ENCODE results near the gene SLC12A5. TPM values are rescaled to one million over a fixed set of nuclear protein-coding genes. Genes with fewer than 3 reads are reported as not detected.

SLC12A5 gene
- total and polyA plus RNA-seq, 9 of the 15 experiments (the other 6 are each of a cell fraction or from before 2014, with no cell fraction given): 0.36 to 7.5 (median 2.1) TPM

DNA sequence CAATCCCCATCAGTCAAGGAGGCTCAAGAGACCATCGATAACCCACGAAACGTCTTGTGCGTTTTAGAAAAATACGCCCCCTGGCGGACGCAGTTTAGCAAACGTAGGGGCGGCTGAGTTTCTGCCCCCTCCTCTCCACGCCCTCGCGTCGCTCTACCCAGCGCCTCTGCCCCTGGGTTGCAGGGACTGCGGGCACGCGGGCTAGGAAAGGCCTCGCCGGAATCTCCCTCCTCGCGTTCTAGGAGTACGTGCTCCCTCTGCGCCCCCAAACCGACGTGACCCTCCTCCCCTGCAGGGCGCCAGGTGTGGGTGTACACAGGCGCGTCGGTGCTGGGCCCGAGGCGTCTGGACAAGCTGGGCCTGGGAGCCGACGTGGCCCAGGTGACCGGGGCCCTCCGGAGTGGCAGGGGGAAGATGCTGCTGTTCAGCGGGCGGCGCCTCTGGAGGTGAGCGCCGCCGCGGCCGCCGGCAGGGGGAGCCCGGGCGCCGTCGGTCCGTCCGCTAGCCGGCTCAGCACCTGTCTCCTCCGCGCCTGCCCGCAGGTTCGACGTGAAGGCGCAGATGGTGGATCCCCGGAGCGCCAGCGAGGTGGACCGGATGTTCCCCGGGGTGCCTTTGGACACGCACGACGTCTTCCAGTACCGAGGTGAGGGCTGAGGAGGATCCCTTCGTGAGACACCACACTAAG is 15.0 kb upstream of the SLC12A5 start (continued):
- TF ChIP-seq, protein P1, sequence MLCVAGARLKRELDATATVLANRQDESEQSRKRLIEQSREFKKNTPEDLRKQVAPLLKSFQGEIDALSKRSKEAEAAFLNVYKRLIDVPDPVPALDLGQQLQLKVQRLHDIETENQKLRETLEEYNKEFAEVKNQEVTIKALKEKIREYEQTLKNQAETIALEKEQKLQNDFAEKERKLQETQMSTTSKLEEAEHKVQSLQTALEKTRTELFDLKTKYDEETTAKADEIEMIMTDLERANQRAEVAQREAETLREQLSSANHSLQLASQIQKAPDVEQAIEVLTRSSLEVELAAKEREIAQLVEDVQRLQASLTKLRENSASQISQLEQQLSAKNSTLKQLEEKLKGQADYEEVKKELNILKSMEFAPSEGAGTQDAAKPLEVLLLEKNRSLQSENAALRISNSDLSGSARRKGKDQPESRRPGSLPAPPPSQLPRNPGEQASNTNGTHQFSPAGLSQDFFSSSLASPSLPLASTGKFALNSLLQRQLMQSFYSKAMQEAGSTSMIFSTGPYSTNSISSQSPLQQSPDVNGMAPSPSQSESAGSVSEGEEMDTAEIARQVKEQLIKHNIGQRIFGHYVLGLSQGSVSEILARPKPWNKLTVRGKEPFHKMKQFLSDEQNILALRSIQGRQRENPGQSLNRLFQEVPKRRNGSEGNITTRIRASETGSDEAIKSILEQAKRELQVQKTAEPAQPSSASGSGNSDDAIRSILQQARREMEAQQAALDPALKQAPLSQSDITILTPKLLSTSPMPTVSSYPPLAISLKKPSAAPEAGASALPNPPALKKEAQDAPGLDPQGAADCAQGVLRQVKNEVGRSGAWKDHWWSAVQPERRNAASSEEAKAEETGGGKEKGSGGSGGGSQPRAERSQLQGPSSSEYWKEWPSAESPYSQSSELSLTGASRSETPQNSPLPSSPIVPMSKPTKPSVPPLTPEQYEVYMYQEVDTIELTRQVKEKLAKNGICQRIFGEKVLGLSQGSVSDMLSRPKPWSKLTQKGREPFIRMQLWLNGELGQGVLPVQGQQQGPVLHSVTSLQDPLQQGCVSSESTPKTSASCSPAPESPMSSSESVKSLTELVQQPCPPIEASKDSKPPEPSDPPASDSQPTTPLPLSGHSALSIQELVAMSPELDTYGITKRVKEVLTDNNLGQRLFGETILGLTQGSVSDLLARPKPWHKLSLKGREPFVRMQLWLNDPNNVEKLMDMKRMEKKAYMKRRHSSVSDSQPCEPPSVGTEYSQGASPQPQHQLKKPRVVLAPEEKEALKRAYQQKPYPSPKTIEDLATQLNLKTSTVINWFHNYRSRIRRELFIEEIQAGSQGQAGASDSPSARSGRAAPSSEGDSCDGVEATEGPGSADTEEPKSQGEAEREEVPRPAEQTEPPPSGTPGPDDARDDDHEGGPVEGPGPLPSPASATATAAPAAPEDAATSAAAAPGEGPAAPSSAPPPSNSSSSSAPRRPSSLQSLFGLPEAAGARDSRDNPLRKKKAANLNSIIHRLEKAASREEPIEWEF (CRISPR knock-in tag; IDR thresholded peaks at IDR 0.05): no peak
- TF ChIP-seq ARID2 (IDR thresholded peaks at IDR 0.05) (no peak), CREB1 (IDR thresholded peaks at IDR 0.05) (no peak), CREB1 (CRISPR knock-in tag; IDR thresholded peaks at IDR 0.05) (0 out of 2 replicates have a peak, but pooled peaks have one; percentile 34), ZNF134 (CRISPR knock-in tag; conservative IDR thresholded peaks at IDR 0.05) (no peak), TAL1 (IDR thresholded peaks at IDR 0.05) (no peak), RB1 (IDR thresholded peaks at IDR 0.05; ENCODE audit: low read depth) (peak; percentile 71), RBM34 (IDR thresholded peaks at IDR 0.05; ENCODE audit: borderline replicate concordance, insufficient read depth, low read length) (no peak)
- TF ChIP-seq, protein P2, sequence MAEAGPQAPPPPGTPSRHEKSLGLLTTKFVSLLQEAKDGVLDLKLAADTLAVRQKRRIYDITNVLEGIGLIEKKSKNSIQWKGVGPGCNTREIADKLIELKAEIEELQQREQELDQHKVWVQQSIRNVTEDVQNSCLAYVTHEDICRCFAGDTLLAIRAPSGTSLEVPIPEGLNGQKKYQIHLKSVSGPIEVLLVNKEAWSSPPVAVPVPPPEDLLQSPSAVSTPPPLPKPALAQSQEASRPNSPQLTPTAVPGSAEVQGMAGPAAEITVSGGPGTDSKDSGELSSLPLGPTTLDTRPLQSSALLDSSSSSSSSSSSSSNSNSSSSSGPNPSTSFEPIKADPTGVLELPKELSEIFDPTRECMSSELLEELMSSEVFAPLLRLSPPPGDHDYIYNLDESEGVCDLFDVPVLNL (CRISPR knock-in tag; IDR thresholded peaks at IDR 0.05; ENCODE audit: low read depth): no peak
- TF ChIP-seq, protein P3, sequence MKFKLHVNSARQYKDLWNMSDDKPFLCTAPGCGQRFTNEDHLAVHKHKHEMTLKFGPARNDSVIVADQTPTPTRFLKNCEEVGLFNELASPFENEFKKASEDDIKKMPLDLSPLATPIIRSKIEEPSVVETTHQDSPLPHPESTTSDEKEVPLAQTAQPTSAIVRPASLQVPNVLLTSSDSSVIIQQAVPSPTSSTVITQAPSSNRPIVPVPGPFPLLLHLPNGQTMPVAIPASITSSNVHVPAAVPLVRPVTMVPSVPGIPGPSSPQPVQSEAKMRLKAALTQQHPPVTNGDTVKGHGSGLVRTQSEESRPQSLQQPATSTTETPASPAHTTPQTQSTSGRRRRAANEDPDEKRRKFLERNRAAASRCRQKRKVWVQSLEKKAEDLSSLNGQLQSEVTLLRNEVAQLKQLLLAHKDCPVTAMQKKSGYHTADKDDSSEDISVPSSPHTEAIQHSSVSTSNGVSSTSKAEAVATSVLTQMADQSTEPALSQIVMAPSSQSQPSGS (CRISPR knock-in tag; IDR thresholded peaks at IDR 0.05): no peak
- TF ChIP-seq, protein P4, sequence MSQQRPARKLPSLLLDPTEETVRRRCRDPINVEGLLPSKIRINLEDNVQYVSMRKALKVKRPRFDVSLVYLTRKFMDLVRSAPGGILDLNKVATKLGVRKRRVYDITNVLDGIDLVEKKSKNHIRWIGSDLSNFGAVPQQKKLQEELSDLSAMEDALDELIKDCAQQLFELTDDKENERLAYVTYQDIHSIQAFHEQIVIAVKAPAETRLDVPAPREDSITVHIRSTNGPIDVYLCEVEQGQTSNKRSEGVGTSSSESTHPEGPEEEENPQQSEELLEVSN (IDR thresholded peaks at IDR 0.05; ENCODE audit: borderline replicate concordance in 1 of 2, extremely low read depth in 1 of 2, insufficient read depth in 1 of 2, insufficient read length in 1 of 2, low read depth in 1 of 2, low read length in 1 of 2, poor library complexity in 1 of 2, severe bottlenecking in 1 of 2): peak; percentile 12 to 50
- TF ChIP-seq, protein P5, sequence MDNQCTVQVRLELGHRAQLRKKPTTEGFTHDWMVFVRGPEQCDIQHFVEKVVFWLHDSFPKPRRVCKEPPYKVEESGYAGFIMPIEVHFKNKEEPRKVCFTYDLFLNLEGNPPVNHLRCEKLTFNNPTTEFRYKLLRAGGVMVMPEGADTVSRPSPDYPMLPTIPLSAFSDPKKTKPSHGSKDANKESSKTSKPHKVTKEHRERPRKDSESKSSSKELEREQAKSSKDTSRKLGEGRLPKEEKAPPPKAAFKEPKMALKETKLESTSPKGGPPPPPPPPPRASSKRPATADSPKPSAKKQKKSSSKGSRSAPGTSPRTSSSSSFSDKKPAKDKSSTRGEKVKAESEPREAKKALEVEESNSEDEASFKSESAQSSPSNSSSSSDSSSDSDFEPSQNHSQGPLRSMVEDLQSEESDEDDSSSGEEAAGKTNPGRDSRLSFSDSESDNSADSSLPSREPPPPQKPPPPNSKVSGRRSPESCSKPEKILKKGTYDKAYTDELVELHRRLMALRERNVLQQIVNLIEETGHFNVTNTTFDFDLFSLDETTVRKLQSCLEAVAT (IDR thresholded peaks at IDR 0.05): no peak

Data from K562 (cell line).